Measurements from ENCODE around the gene ANKHD1.

Gene ANKHD1

GRCh38 chr5:140547508-140548299 is 146.1 kb downstream of the ANKHD1 start, which contains the start of gene EIF4EBP3:
Gene EIF4EBP3 (plus strand): TSS chr5:140547662. CDS start chr5:140547738, 76 bp downstream.
- TF ChIP-seq POLR2AphosphoS5 (IDR thresholded peaks at IDR 0.05; ENCODE audit: borderline replicate concordance, low read depth, low read length) (peak; percentile 63; the same call in 1 of the 2 replicates), EZH2 (IDR thresholded peaks at IDR 0.05) (no peak)
- Histone ChIP-seq H3K9me3 (ENCODE audit: low read depth, low read length) (no peaks in the 10 kb centered on the region), H3K27ac (no peak within 1 kb of the TSS), H3K36me3 (ENCODE audit: insufficient read depth, low read length) (peaks cover 48% of the 10 kb centered on the region; the same call in 1 of the 2 replicates), H3K9ac (ENCODE audit: insufficient read length) (no peak within 1 kb of the TSS), H3K4me3 (no peak within 1 kb of the TSS)
- no peak for DNase-seq (ENCODE audit: low read depth, low spot score)

GRCh38 chr5:140548300-140548688 is 146.7 kb downstream of the ANKHD1 start:
- H3K36me3 ChIP-seq (ENCODE audit: insufficient read depth, low read length): peaks cover 46% of the 10 kb centered on the region; the same call in 1 of the 2 replicates
- H3K9me3 ChIP-seq (ENCODE audit: low read depth, low read length): no peaks in the 10 kb centered on the region
- no peak overlapping the region for H3K4me3 ChIP-seq
- no peak for DNase-seq (ENCODE audit: low read depth, low spot score)
- no peak overlapping the region for H3K9ac ChIP-seq (ENCODE audit: insufficient read length)
- no peak overlapping the region for H3K27ac ChIP-seq
- TF ChIP-seq FOXP2 (optimal IDR thresholded peaks at IDR 0.05; ENCODE audit: control extremely low read depth, extremely low read length, insufficient read depth) (no peak), EZH2 (IDR thresholded peaks at IDR 0.05) (no peak), POLR2AphosphoS5 (IDR thresholded peaks at IDR 0.05; ENCODE audit: borderline replicate concordance, low read depth, low read length) (no peak)

- no peak overlapping the region for H3K27ac ChIP-seq
Measured at GRCh38 chr5:140548791-140549190, 147.2 kb downstream of the ANKHD1 start.

GRCh38 chr5:140549237-140550144 is 147.9 kb downstream of the ANKHD1 start:
- peaks cover 42% of the 10 kb centered on the region; the same call in 1 of the 2 replicates for H3K36me3 ChIP-seq (ENCODE audit: insufficient read depth, low read length)
- no peak overlapping the region for H3K4me3 ChIP-seq
- no peaks in the 10 kb centered on the region for H3K9me3 ChIP-seq (ENCODE audit: low read depth, low read length)
- H3K27ac ChIP-seq: peak overlapping the region; percentile 40; the same call in 1 of the 2 replicates
- no peak for TF ChIP-seq FOXP2 (optimal IDR thresholded peaks at IDR 0.05; ENCODE audit: control extremely low read depth, extremely low read length, insufficient read depth)
- no peak for TF ChIP-seq EZH2 (IDR thresholded peaks at IDR 0.05)
- no peak for TF ChIP-seq POLR2AphosphoS5 (IDR thresholded peaks at IDR 0.05; ENCODE audit: borderline replicate concordance, low read depth, low read length)
- H3K9ac ChIP-seq (ENCODE audit: insufficient read length): no peak overlapping the region
- DNase-seq (ENCODE audit: low read depth, low spot score): no peak

More at GRCh38 chr5:140548791-140549190, 147.2 kb downstream of the ANKHD1 start:
- TF ChIP-seq POLR2AphosphoS5 (IDR thresholded peaks at IDR 0.05; ENCODE audit: borderline replicate concordance, low read depth, low read length): no peak
- Histone ChIP-seq H3K36me3 (ENCODE audit: insufficient read depth, low read length) (peaks cover 44% of the 10 kb centered on the region; the same call in 1 of the 2 replicates), H3K9me3 (ENCODE audit: low read depth, low read length) (no peaks in the 10 kb centered on the region), H3K4me3 (no peak overlapping the region), H3K9ac (ENCODE audit: insufficient read length) (no peak overlapping the region)
- DNase-seq (ENCODE audit: low read depth, low spot score): no peak

GRCh38 chr5:140550147-140551079 is 148.8 kb downstream of the ANKHD1 start:
- Histone ChIP-seq H3K36me3 (ENCODE audit: insufficient read depth, low read length) (peaks cover 39% of the 10 kb centered on the region; the same call in 1 of the 2 replicates), H3K27ac (no peak overlapping the region)

GRCh38 chr5:140551872-140552271 is 150.2 kb downstream of the ANKHD1 start:
- H3K36me3 ChIP-seq (ENCODE audit: insufficient read depth, low read length): peaks cover 39% of the 10 kb centered on the region; the same call in 1 of the 2 replicates
- no peak overlapping the region for H3K4me3 ChIP-seq
- no peak for DNase-seq (ENCODE audit: low read depth, low spot score)
- H3K9ac ChIP-seq (ENCODE audit: insufficient read length): no peak overlapping the region
- TF ChIP-seq POLR2AphosphoS5 (IDR thresholded peaks at IDR 0.05; ENCODE audit: borderline replicate concordance, low read depth, low read length) (no peak), EZH2 (IDR thresholded peaks at IDR 0.05) (no peak), FOXP2 (optimal IDR thresholded peaks at IDR 0.05; ENCODE audit: control extremely low read depth, extremely low read length, insufficient read depth) (no peak)
- no peak overlapping the region for H3K27ac ChIP-seq
- no peaks in the 10 kb centered on the region for H3K9me3 ChIP-seq (ENCODE audit: low read depth, low read length)

More at GRCh38 chr5:140550147-140551079, 148.8 kb downstream of the ANKHD1 start:
- TF ChIP-seq EZH2 (IDR thresholded peaks at IDR 0.05) (no peak), FOXP2 (optimal IDR thresholded peaks at IDR 0.05; ENCODE audit: control extremely low read depth, extremely low read length, insufficient read depth) (no peak), POLR2AphosphoS5 (IDR thresholded peaks at IDR 0.05; ENCODE audit: borderline replicate concordance, low read depth, low read length) (no peak)
- no peak for DNase-seq (ENCODE audit: low read depth, low spot score)
- H3K4me3 ChIP-seq: no peak overlapping the region
- no peak overlapping the region for H3K9ac ChIP-seq (ENCODE audit: insufficient read length)
- no peaks in the 10 kb centered on the region for H3K9me3 ChIP-seq (ENCODE audit: low read depth, low read length)

GRCh38 chr5:140553657-140554056 is 152.0 kb downstream of the ANKHD1 start:
- no peak overlapping the region for H3K9ac ChIP-seq (ENCODE audit: insufficient read length)
- DNase-seq (ENCODE audit: low read depth, low spot score): no peak
- TF ChIP-seq POLR2AphosphoS5 (IDR thresholded peaks at IDR 0.05; ENCODE audit: borderline replicate concordance, low read depth, low read length): no peak
- no peak for TF ChIP-seq EZH2 (IDR thresholded peaks at IDR 0.05)
- no peak for TF ChIP-seq FOXP2 (optimal IDR thresholded peaks at IDR 0.05; ENCODE audit: control extremely low read depth, extremely low read length, insufficient read depth)

More at GRCh38 chr5:140553657-140554056, 152.0 kb downstream of the ANKHD1 start:
- Histone ChIP-seq H3K9me3 (ENCODE audit: low read depth, low read length) (no peaks in the 10 kb centered on the region), H3K27ac (no peak overlapping the region), H3K4me3 (no peak overlapping the region), H3K36me3 (ENCODE audit: insufficient read depth, low read length) (peaks cover 38% of the 10 kb centered on the region; the same call in 1 of the 2 replicates)

Measured in SK-N-MC (cell line).